ENCODE measurements around the gene HS3ST5.

DNA sequence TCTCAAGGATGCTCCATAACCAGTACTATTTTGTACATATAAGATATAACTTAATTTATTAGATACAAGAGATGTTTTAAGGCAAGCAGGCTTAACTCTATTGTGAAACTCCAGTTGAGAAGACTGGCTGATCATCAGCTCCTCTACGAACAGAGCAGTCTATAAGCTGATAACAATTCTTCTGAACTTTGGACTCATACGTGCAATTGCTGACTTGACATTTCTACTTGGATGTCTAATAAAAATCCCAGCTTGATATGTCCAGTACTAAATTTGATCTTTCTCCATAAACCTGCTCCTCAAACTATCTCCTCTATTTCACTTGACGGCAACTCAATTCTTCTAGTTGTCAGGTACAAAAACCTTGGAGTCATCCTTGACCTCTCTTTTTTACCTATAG, 141.9 kb downstream of the HS3ST5 start:
- TF ChIP-seq CTCF (IDR thresholded peaks at IDR 0.05) (no peak), POLR2A (IDR thresholded peaks at IDR 0.05) (no peak)
